Prostate gland (tissue), 2 donors: ENCODE measurements around the gene CTSF. TPM values are rescaled to one million over a fixed set of nuclear protein-coding genes. Genes with fewer than 3 reads are reported as not detected.

Experiments used
- DNase-seq: peaks from one replicate; pipeline ENCODE4 v3.0.0-alpha.2; 2019; ENCODE audit warnings: low spot score
- H3K27ac ChIP-seq, 2 donors: fragments of 200-600 bp; sonication (generic); 2 replicates each; pipeline ENCODE4 v1.5.1; 2017 to 2019
- H3K27me3 ChIP-seq: fragments of 200-600 bp; sonication (generic); replicated peaks from 2 replicates; pipeline ENCODE4 v1.5.1; 2019; ENCODE audit not compliant: insufficient read depth
- H3K36me3 ChIP-seq, 2 donors: fragments of 200-600 bp; sonication (generic); 1 replicate in 1 of 2; 2 replicates in 1 of 2; pipeline versions ENCODE4 v1.5.1 to v1.8.1; 2017 to 2019
- H3K4me1 ChIP-seq: fragments of 200-600 bp; sonication (generic); replicated peaks from 2 replicates; pipeline ENCODE4 v1.5.1; 2019
- H3K4me3 ChIP-seq, 2 donors: fragments of 200-600 bp; sonication (generic); 2 replicates each; pipeline ENCODE4 v1.5.1; 2017 to 2019
- H3K9me3 ChIP-seq: fragments of 200-600 bp; sonication (generic); 2 replicates; pipeline ENCODE4 v1.5.1; 2017
- CTCF ChIP-seq, 4 experiments: fragments of 200-600 bp in 2 of 4; fragments of 450-650 bp in 2 of 4; sonication (generic) in 2 of 4; IDR thresholded peaks; 1 replicate in 3 of 4; 2 replicates in 1 of 4; pipeline ENCODE4 v1.5.1; 2016 to 2019; ENCODE audit warnings: antibody characterized with exemption in 4 of 4, mild to moderate bottlenecking in 2 of 4, moderate library complexity in 2 of 4
- POLR2A ChIP-seq: fragments of 450-650 bp; IDR thresholded peaks from one replicate; pipeline ENCODE4 v1.6.1; 2016; ENCODE audit warnings: antibody characterized with exemption, mild to moderate bottlenecking
- POLR2AphosphoS5 ChIP-seq: sonication (generic); formaldehyde crosslinking; IDR thresholded peaks from one replicate; pipeline ENCODE4 v1.6.1; 2017; ENCODE audit warnings: antibody characterized with exemption
- WGBS: methylation state at CpG from one replicate; pipeline ENCODE4 v1.1.5; 2018; 5-methylcytosine and 5-hydroxymethylcytosine counted together
- intact Hi-C: fragments of 100-400 bp; cut with DNase I; formaldehyde crosslinking; loops from one replicate; pipeline ENCODE4 v1.14.2; 2022
- small RNA-seq, 2 donors: library from RNA; depleted of rRNA; stranded (forward); fragments of <200 nt; gene quantifications; one replicate each; pipeline ENCODE3, GENCODE V24; 2016
- total RNA-seq, 2 donors: library from RNA; depleted of rRNA; stranded (reverse); fragments of >200 nt; gene quantifications; one replicate each; pipeline ENCODE4 v1.1.0, GENCODE V29; 2016

The CTSF gene
- total RNA-seq, 2 donors from 2014 or later = 119 to 130 TPM

- TF ChIP-seq POLR2AphosphoS5 (no peak), POLR2A (no peak), CTCF (IDR thresholded peaks at IDR 0.05) (no peak)
Measured at GRCh38 chr11:66529069-66529468, 39.3 kb downstream of the CTSF start.

GRCh38 chr11:66524304-66525040 is 43.9 kb downstream of the CTSF start:
- H3K27me3 ChIP-seq = no peaks in the 10 kb centered on the region
- H3K9me3 ChIP-seq = no peaks in the 10 kb centered on the region
- WGBS = 74% methylated on average over 10 of the region's 10 CpGs
- intact Hi-C loops = no loop called here
- H3K4me1 ChIP-seq = no peaks in the 10 kb centered on the region
- H3K36me3 ChIP-seq = peaks cover 0 to 18% of the 10 kb centered on the region in 2 donors
- TF ChIP-seq POLR2AphosphoS5 (no peak), POLR2A (no peak), CTCF (IDR thresholded peaks at IDR 0.05) (no peak)
- no peak overlapping the region for H3K27ac ChIP-seq
- DNase-seq = no peak
- H3K4me3 ChIP-seq = no peak overlapping the region

More at GRCh38 chr11:66529069-66529468, 39.3 kb downstream of the CTSF start:
- 76% methylated on average over 10 of the region's 10 CpGs for WGBS
- Histone ChIP-seq H3K4me3 (no peak overlapping the region), H3K36me3 (no peaks in the 10 kb centered on the region), H3K9me3 (no peaks in the 10 kb centered on the region), H3K27ac (no peak overlapping the region), H3K27me3 (no peaks in the 10 kb centered on the region), H3K4me1 (no peaks in the 10 kb centered on the region)
- intact Hi-C loops = no loop called here
- DNase-seq = no peak

- no peaks in the 10 kb centered on the region for H3K27me3 ChIP-seq
- no peaks in the 10 kb centered on the region for H3K9me3 ChIP-seq
- no peak overlapping the region for H3K27ac ChIP-seq
- H3K4me3 ChIP-seq = no peak overlapping the region
- no peak for TF ChIP-seq CTCF (IDR thresholded peaks at IDR 0.05)
- no peak for TF ChIP-seq POLR2AphosphoS5
- TF ChIP-seq POLR2A = no peak
- H3K36me3 ChIP-seq = peaks cover 0 to 18% of the 10 kb centered on the region in 2 donors
- intact Hi-C loops = no loop called here
- no peaks in the 10 kb centered on the region for H3K4me1 ChIP-seq
- no peak for DNase-seq
- WGBS = 88% methylated on average over 11 of the region's 11 CpGs
Measured at GRCh38 chr11:66523611-66524010, 44.8 kb downstream of the CTSF start.

Small RNA genes lying within 50 kb of the gene (small RNA-seq; reads per million reads assigned to genes)
- gene RNU4-39P = 0 to 0.10 reads per million in 2 donors

Other genes starting within 250 kb of the CTSF start
- 10 to 100 TPM; 12.8 to 16.9 TPM for gene RIN1, start 232.2 kb downstream of the CTSF start, total RNA-seq
- 10 to 100 TPM; 55.7 to 71.3 TPM for gene BRMS1, start 223.5 kb downstream of the CTSF start, total RNA-seq
- 10 to 100 TPM; 47.0 to 64.9 TPM for gene B4GAT1, start 221.0 kb downstream of the CTSF start, total RNA-seq
- 10 to 100 TPM; 10.1 to 12.5 TPM for gene SLC29A2, start 196.8 kb downstream of the CTSF start, total RNA-seq
- gene NPAS4, start 147.6 kb downstream of the CTSF start, total RNA-seq = under 1 TPM in 1 of 2 donors, not detected in 1; 0.74 TPM
- gene MRPL11, start 129.8 kb downstream of the CTSF start, total RNA-seq = 10 to 100 TPM; 44.2 to 51.2 TPM
- gene PELI3, start 101.7 kb downstream of the CTSF start, total RNA-seq = 10 to 100 TPM; 23.9 to 27.0 TPM
- gene DPP3, start 88.2 kb downstream of the CTSF start, total RNA-seq = 10 to 100 TPM; 37.0 to 53.6 TPM
- 100 to 1,000 TPM; 106 to 148 TPM for gene BBS1, start 58.0 kb downstream of the CTSF start, total RNA-seq
- 10 to 100 TPM; 24.9 to 37.8 TPM for gene ZDHHC24, start 22.6 kb downstream of the CTSF start, total RNA-seq
- gene ACTN3, start 21.7 kb downstream of the CTSF start, total RNA-seq = not detected
- gene CCDC87, start 24.5 kb upstream of the CTSF start, total RNA-seq = 1 to 10 TPM in 1 of 2 donors, under 1 TPM in 1; 0.82 to 3.8 TPM
- 10 to 100 TPM; 31.0 to 63.8 TPM for gene CCS, start 24.6 kb upstream of the CTSF start, total RNA-seq
- gene RBM14, start 48.0 kb upstream of the CTSF start, total RNA-seq = 10 to 100 TPM; 45.9 to 98.8 TPM
- gene RBM4, start 70.1 kb upstream of the CTSF start, total RNA-seq = 100 to 1,000 TPM; 105 to 137 TPM
- gene RBM4B, start 109.3 kb upstream of the CTSF start, total RNA-seq = 10 to 100 TPM; 15.5 to 40.7 TPM
- gene SPTBN2, start 160.6 kb upstream of the CTSF start, total RNA-seq = 100 to 1,000 TPM; 139 to 140 TPM